GM12891 (cell line): ENCODE results near the gene SLC38A10.
A peak's percentile ranks its signal among the peaks of the same experiment; 100 is the strongest.
"Not testable (repeated sequence)": the region's sequence is repeated elsewhere in the genome, so short reads cannot be mapped to it uniquely, and the experiment has no call there.

ENCODE experiments used
- DNase-seq: peaks from one replicate; pipeline ENCODE4 v3.0.0; 2011; ENCODE audit warnings: low spot score; ENCODE audit not compliant: insufficient read length
- FAIRE-seq: peaks from 2 replicates; lab custom pipeline; 2011; peaks lifted over from hg19 to GRCh38; lab: Jason Lieb, UNC
- PAX5 ChIP-seq: IDR thresholded peaks from 2 replicates; pipeline ENCODE4 v1.6.1; 2011; ENCODE audit warnings: low read length, moderate library complexity, mild to moderate bottlenecking; ENCODE audit not compliant: insufficient read depth, severe bottlenecking
- POLR2A ChIP-seq: IDR thresholded peaks from 2 replicates; pipeline ENCODE4 v1.6.1; 2011; ENCODE audit warnings: low read depth, low read length, control low read depth
- POLR2AphosphoS5 ChIP-seq: IDR thresholded peaks from 2 replicates; pipeline ENCODE4 v1.6.1; 2011; ENCODE audit warnings: low read depth, low read length, control low read depth
- POU2F2 ChIP-seq: IDR thresholded peaks from 2 replicates; pipeline ENCODE4 v1.6.1; 2011; ENCODE audit warnings: low read depth, mild to moderate bottlenecking, control low read depth, low read length, moderate library complexity
- SPI1 ChIP-seq: IDR thresholded peaks from 2 replicates; pipeline ENCODE4 v1.6.1; 2011; ENCODE audit warnings: low read depth, low read length, control low read depth
- TAF1 ChIP-seq: IDR thresholded peaks from 2 replicates; pipeline ENCODE4 v1.6.1; 2011; ENCODE audit warnings: low read depth, low read length, control low read depth

The SLC38A10 gene

DNA sequence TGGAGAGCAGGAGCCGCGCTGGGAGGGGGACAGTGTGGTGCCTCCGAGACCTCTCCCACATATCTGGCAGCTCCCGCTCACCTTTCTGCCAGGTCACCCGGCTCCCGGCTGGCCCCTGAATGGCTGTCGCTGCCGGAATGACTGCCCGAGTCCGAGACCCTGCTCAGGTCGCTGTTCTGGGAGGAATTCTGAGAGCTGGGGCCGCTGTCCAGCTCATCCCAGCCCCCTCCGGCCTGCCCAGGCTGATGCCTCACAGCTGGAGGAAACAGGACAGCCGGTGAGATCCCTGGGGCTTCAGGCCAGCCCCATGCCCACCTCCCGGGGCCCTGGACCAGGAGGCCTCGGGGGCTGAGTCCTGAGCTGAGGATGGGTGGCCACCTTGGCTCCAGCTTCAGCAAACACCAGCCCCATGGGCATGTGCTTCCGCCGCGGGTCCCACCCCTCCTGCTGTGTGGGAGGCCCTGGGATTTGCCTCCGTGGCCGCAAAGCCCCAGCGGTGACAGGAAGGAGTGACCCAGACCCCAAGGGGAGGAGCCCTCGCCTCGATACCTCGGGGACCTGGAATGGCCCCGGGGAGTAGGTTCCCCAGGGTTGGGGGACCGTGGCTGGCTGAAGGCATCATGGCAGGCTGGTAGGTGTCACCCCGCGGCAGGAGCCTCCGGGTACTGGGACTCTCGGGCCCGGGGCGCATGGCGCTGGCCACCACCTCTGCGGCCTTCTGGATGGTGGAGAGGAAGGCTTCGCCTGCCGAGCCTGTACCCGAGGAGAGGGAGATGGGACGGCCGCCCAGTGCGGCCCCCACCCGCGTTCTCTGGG is 63.1 kb downstream of the SLC38A10 start:
- FAIRE-seq, result no peak
- no peak for TF ChIP-seq POLR2A
- no peak for DNase-seq

- FAIRE-seq, result peak; percentile 65
- no peak for TF ChIP-seq SPI1
- no peak for TF ChIP-seq POLR2A
- peak; percentile 63 for TF ChIP-seq POU2F2
- no peak for TF ChIP-seq PAX5
- no peak for TF ChIP-seq TAF1
- TF ChIP-seq POLR2AphosphoS5, result peak; percentile 34; the same call in 1 of the 2 replicates
- DNase-seq, result no peak
Observed at GRCh38 chr17:81231121-81231645, 63.9 kb downstream of the SLC38A10 start.

- TF ChIP-seq POLR2A, result no peak
- TF ChIP-seq POU2F2, result no peak
- TF ChIP-seq PAX5, result no peak
- TF ChIP-seq SPI1, result no peak
- no peak for TF ChIP-seq TAF1
- no peak for TF ChIP-seq POLR2AphosphoS5
- peak; percentile 56 for FAIRE-seq
- peak; percentile 57 for DNase-seq
Observed at GRCh38 chr17:81230043-81230820, 64.9 kb downstream of the SLC38A10 start.

DNA sequence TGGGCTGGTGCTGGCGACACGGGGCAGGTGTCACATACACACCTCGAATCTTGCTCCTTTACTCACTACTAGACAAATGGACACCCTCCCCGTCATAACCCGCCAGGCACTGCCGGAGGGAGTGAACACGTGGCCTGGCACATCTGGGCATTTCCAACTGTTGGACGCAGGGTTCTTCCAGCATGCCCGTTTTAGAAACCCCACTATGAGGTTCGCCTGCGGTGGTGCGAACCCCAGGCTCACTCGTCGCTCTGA is 65.5 kb downstream of the SLC38A10 start:
- FAIRE-seq, result no peak
- DNase-seq, result no peak
- TF ChIP-seq POLR2AphosphoS5 (no peak), TAF1 (no peak), SPI1 (no peak), POU2F2 (no peak), PAX5 (no peak), POLR2A (no peak)

DNA sequence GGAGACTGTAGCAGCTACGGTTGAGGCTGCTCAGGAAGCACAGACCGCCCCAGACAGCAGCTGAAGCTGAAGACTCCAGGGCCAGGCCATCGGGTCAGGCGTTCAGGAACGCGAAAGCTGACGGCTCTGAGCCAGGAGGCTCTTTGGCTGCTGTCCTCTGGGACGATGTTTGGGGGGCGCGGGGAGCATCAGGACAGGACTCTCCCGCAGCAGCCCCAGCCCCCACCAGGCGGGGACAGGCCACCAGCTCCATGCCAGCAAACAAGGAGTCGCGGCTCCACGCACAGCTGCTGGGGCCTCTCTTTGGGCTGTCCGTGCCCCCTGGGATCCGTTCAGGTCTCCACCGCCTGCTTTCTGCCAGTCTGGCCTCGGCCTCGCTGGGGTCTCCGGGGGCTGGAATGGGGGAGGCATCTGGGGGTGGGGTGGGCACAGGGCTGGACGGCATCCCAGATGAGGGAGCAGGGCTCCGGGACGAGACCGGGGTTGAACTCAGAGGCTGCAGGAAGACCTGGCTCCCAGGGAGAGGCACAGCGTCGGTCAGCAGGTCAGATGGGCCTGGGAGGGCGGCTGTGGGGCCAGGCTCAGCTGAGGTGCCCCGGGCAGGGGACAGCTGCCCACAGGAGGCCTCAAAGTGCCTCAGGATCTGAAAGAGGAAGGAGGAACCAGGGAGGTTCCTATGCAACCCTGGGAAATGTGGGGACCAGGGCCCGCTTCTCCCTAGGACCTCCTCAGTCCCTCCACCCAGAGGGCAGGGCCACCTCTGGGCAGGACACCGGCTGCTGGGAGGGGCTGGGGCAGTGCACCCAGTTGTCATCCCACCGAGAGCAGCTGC is 66.1 kb downstream of the SLC38A10 start:
- FAIRE-seq, result no peak
- DNase-seq, result no peak
- TF ChIP-seq PAX5 (no peak), POLR2AphosphoS5 (no peak), TAF1 (no peak)

GRCh38 chr17:81228420-81228819 is 66.7 kb downstream of the SLC38A10 start:
- TF ChIP-seq SPI1, result peak; percentile 77
- TF ChIP-seq POLR2AphosphoS5, result no peak
- no peak for TF ChIP-seq POLR2A
- TF ChIP-seq TAF1, result no peak
- FAIRE-seq (peak; percentile 85), DNase-seq (peak; percentile 56)

- DNase-seq, result not testable (repeated sequence)
- FAIRE-seq, result peak; percentile 84
Observed at GRCh38 chr17:81227630-81228029, 67.5 kb downstream of the SLC38A10 start.

DNA sequence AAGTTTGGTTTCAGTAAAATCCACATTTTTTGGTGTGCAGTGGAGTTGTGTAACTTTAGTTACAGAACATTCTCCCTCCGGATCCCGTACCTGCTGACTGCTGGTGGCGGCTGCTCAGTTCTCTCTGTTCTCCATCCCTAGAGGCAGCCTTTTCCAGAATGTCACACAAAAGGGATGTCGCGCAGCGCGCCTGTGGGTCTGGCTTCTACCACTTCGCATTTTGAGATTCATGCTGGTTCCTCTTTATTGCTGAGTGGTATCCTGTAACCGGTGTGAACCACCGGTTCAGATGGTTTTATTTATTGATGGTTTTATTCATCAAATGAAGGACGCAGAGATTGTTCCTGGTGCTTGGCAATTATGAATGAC is 71.4 kb downstream of the SLC38A10 start:
- no peak for DNase-seq
- FAIRE-seq, result peak; percentile 5
- TF ChIP-seq SPI1, result no peak

- TF ChIP-seq SPI1, result no peak
- no peak for TF ChIP-seq POU2F2
- no peak for TF ChIP-seq TAF1
- no peak for TF ChIP-seq POLR2A
- TF ChIP-seq POLR2AphosphoS5, result no peak
- TF ChIP-seq PAX5, result peak; percentile 35
- DNase-seq (peak; percentile 100), FAIRE-seq (peak; percentile 98)
Observed at GRCh38 chr17:81222906-81223761, 72.0 kb downstream of the SLC38A10 start, which contains the start of gene CEP131. TSS of gene CEP131 (minus strand) at chr17:81222965. CDS start at chr17:81220056, 2,909 bp downstream.
